Upper lobe of right lung (tissue), 1 donor: ENCODE measurements around the gene OR6F1. TPM values are rescaled to one million over a fixed set of nuclear protein-coding genes. Genes with fewer than 3 reads are reported as not detected.

Experiments used
- ATAC-seq: fragments of 200-7000 bp; cut with Tn5 transposase; one replicate; pipeline ENCODE4 v1.9.1; 2020; ENCODE audit warnings: mild to moderate bottlenecking, moderate library complexity
- DNase-seq: peaks from one replicate; pipeline ENCODE4 v3.0.0-alpha.2; 2020
- H3K27ac ChIP-seq: fragments of 200-600 bp; one replicate; pipeline ENCODE4 v1.8.0; 2022
- H3K27me3 ChIP-seq: fragments of 200-600 bp; one replicate; pipeline ENCODE4 v1.8.0; 2022; ENCODE audit warnings: mild to moderate bottlenecking
- H3K36me3 ChIP-seq: fragments of 200-600 bp; one replicate; pipeline ENCODE4 v1.8.0; 2022
- H3K4me1 ChIP-seq: fragments of 200-600 bp; one replicate; pipeline ENCODE4 v1.8.0; 2022
- H3K4me3 ChIP-seq: fragments of 200-600 bp; one replicate; pipeline ENCODE4 v1.8.0; 2022; ENCODE audit warnings: mild to moderate bottlenecking
- H3K9me3 ChIP-seq: fragments of 200-600 bp; one replicate; pipeline ENCODE4 v1.8.0; 2022
- CTCF ChIP-seq: fragments of 200-600 bp; IDR thresholded peaks from one replicate; pipeline ENCODE4 v1.8.0; 2022; ENCODE audit warnings: antibody characterized with exemption
- intact Hi-C: fragments of 100-400 bp; cut with DNase I; formaldehyde crosslinking; loops from one replicate; pipeline ENCODE4 v1.11.0; 2022
- total RNA-seq: library from RNA; stranded (reverse); fragmentation: NEBNext Ultra II Directional; extraction: Animal tissue kit (Norgen Biotek cat#: 25700); gene quantifications from one replicate; pipeline ENCODE4 v1.2.1, GENCODE V29; 2021
- donor health status: DM: no; HTN: yes; CAD: no; lungs with severe emphysema.

Gene OR6F1
- total RNA-seq, 1 donor from 2014 or later = not detected

- no peaks in the 10 kb centered on the region for H3K4me1 ChIP-seq
- no peak for ATAC-seq
- H3K4me3 ChIP-seq = no peak overlapping the region
- intact Hi-C loops = no loop called here
- H3K9me3 ChIP-seq = peaks cover 8% of the 10 kb centered on the region
- no peaks in the 10 kb centered on the region for H3K27me3 ChIP-seq
- no peak for DNase-seq
- H3K27ac ChIP-seq = no peak overlapping the region
- no peaks in the 10 kb centered on the region for H3K36me3 ChIP-seq
- no peak for TF ChIP-seq CTCF
Measured at GRCh38 chr1:247669225-247669624, 47.2 kb downstream of the OR6F1 start.

Other genes with a start within 250 kb of the OR6F1 start
- not detected for gene OR2C3, start 180.2 kb downstream of the OR6F1 start, total RNA-seq
- 2.7 TPM for gene GCSAML, start 167.5 kb downstream of the OR6F1 start, total RNA-seq
- gene OR2G2, start 128.3 kb downstream of the OR6F1 start, total RNA-seq = not detected
- gene OR2G3, start 111.1 kb downstream of the OR6F1 start, total RNA-seq = not detected
- not detected for gene OR13G1, start 36.9 kb downstream of the OR6F1 start, total RNA-seq
- not detected for gene OR14K1, start 22.0 kb upstream of the OR6F1 start, total RNA-seq
- not detected for gene OR14A2, start 31.5 kb upstream of the OR6F1 start, total RNA-seq
- gene OR1C1, start 43.9 kb upstream of the OR6F1 start, total RNA-seq = not detected
- gene OR14A16, start 107.5 kb upstream of the OR6F1 start, total RNA-seq = not detected
- not detected for gene OR11L1, start 125.2 kb upstream of the OR6F1 start, total RNA-seq
- gene TRIM58, start 140.5 kb upstream of the OR6F1 start, total RNA-seq = 6.0 TPM
- gene OR2W3, start 178.9 kb upstream of the OR6F1 start, total RNA-seq = 1.6 TPM
- gene OR2T8, start 203.6 kb upstream of the OR6F1 start, total RNA-seq = not detected
- gene OR2AJ1, start 208.2 kb upstream of the OR6F1 start, total RNA-seq = not detected
- not detected for gene OR2L8, start 232.2 kb upstream of the OR6F1 start, total RNA-seq
- gene OR2AK2, start 248.6 kb upstream of the OR6F1 start, total RNA-seq = not detected